Neural cell (in vitro differentiated cells): ENCODE results near the gene TAB3. TPM values are rescaled to one million over a fixed set of nuclear protein-coding genes. Genes with fewer than 3 reads are reported as not detected.

Experiments used
- H2AFZ ChIP-seq: fragments of 200-600, 300-800 bp; sonication (generic), shearing (Covaris generic); 2 replicates; pipeline ENCODE4 v1.6.0; 2014; ENCODE audit warnings: low read depth, mild to moderate bottlenecking, antibody characterized with exemption, low read length, moderate library complexity
- H3F3A ChIP-seq: fragments of 200-600 bp; shearing (Covaris generic); 2 replicates; pipeline ENCODE4 v1.6.1; 2016; ENCODE audit warnings: mild to moderate bottlenecking, moderate library complexity, mixed read lengths, antibody characterized with exemption, low read length; ENCODE audit not compliant: insufficient read depth, poor library complexity, severe bottlenecking
- H3K27ac ChIP-seq: fragments of 200-600, 300-800 bp; sonication (generic), shearing (Covaris generic); 2 replicates; pipeline ENCODE4 v1.5.1; 2014; ENCODE audit warnings: mild to moderate bottlenecking, low read length, moderate library complexity
- H3K27me3 ChIP-seq: fragments of 300-800, 200-600 bp; sonication (generic), shearing (Covaris generic); 2 replicates; pipeline ENCODE4 v1.6.0; 2014; ENCODE audit warnings: mild to moderate bottlenecking, low read depth, low read length, moderate library complexity; ENCODE audit not compliant: insufficient read depth
- H3K36me3 ChIP-seq: fragments of 300-800, 200-600 bp; sonication (generic), shearing (Covaris generic); 2 replicates; pipeline ENCODE4 v1.5.1; 2014; ENCODE audit warnings: mild to moderate bottlenecking, antibody characterized with exemption, low read length, moderate library complexity; ENCODE audit not compliant: insufficient read depth
- H3K4me2 ChIP-seq: fragments of 300-800, 200-600 bp; sonication (generic), shearing (Covaris generic); 2 replicates; pipeline ENCODE4 v1.6.0; 2014; ENCODE audit warnings: mild to moderate bottlenecking, low read length
- H3K4me3 ChIP-seq: fragments of 300-800, 200-600 bp; sonication (generic), shearing (Covaris generic); 2 replicates; pipeline ENCODE4 v1.5.1; 2014; ENCODE audit warnings: mild to moderate bottlenecking, low read length, moderate library complexity
- H3K79me2 ChIP-seq: fragments of 200-600 bp; shearing (Covaris generic); replicated peaks from 2 replicates; pipeline ENCODE4 v1.6.0; 2014; ENCODE audit warnings: mild to moderate bottlenecking, low read length, moderate library complexity; ENCODE audit not compliant: insufficient read depth
- H3K9ac ChIP-seq: fragments of 300-800, 200-600 bp; sonication (generic), shearing (Covaris generic); 2 replicates; pipeline ENCODE4 v1.6.1; 2016; ENCODE audit warnings: mild to moderate bottlenecking, low read length, mixed read lengths
- H3K9me2 ChIP-seq: fragments of 200-600 bp; shearing (Covaris generic); 2 replicates; pipeline ENCODE4 v1.6.1; 2016; ENCODE audit warnings: mild to moderate bottlenecking, low read length, mixed read lengths; ENCODE audit not compliant: insufficient read depth
- H3K9me3 ChIP-seq: fragments of 200-600, 300-800 bp; sonication (generic), shearing (Covaris generic); 2 replicates; pipeline ENCODE4 v1.6.1; 2016; ENCODE audit warnings: mild to moderate bottlenecking, mixed run types, low read length, moderate library complexity, mixed read lengths
- H4K20me1 ChIP-seq: fragments of 200-600 bp; shearing (Covaris generic); 2 replicates; pipeline ENCODE4 v1.6.1; 2016; ENCODE audit warnings: mild to moderate bottlenecking, mixed run types; ENCODE audit not compliant: insufficient read depth
- EP300 ChIP-seq: fragments of 450-650 bp; conservative IDR thresholded peaks from 2 replicates; pipeline ENCODE4 v1.6.1; 2014; ENCODE audit warnings: antibody characterized with exemption, mild to moderate bottlenecking, moderate library complexity; ENCODE audit not compliant: poor library complexity, severe bottlenecking
- EZH2 ChIP-seq: fragments of 200-600, 300-800 bp; shearing (Covaris generic), sonication (generic); IDR thresholded peaks from 2 replicates; pipeline ENCODE4 v1.6.1; 2014; ENCODE audit warnings: antibody characterized with exemption, low read length, borderline replicate concordance, mild to moderate bottlenecking; ENCODE audit not compliant: insufficient read depth, poor library complexity, severe bottlenecking
- MXI1 ChIP-seq: fragments of 450-650 bp; conservative IDR thresholded peaks from 2 replicates; pipeline ENCODE4 v1.6.1; 2014; ENCODE audit warnings: antibody characterized with exemption, mild to moderate bottlenecking; ENCODE audit not compliant: poor library complexity, severe bottlenecking
- POLR2AphosphoS5 ChIP-seq: IDR thresholded peaks from 2 replicates; pipeline ENCODE4 v1.6.1; 2012
- RAD21 ChIP-seq: fragments of 450-650 bp; conservative IDR thresholded peaks from 2 replicates; pipeline ENCODE4 v1.6.1; 2014; ENCODE audit warnings: antibody characterized with exemption, mild to moderate bottlenecking, moderate library complexity
- SMC3 ChIP-seq: fragments of 450-650 bp; conservative IDR thresholded peaks from 2 replicates; pipeline ENCODE4 v1.6.1; 2014; ENCODE audit warnings: antibody characterized with exemption, mild to moderate bottlenecking, moderate library complexity; ENCODE audit not compliant: poor library complexity
- TAF1 ChIP-seq: IDR thresholded peaks from 2 replicates; pipeline ENCODE4 v1.6.1; 2012; ENCODE audit warnings: low read depth
- polyA plus RNA-seq: library from polyadenylated mRNA; depleted of rRNA; stranded (reverse); fragments of >200 nt; gene quantifications from 2 replicates; pipeline ENCODE4 v1.2.3, GENCODE V29; 2014
- TF ChIP-seq, protein P1 (sequence below): fragments of 450-650 bp; IDR thresholded peaks from 2 replicates; pipeline ENCODE4 v1.5.1; 2014; ENCODE audit warnings: antibody characterized with exemption, mild to moderate bottlenecking, moderate library complexity; ENCODE audit not compliant: poor library complexity, severe bottlenecking
- TF ChIP-seq, protein P2 (sequence below): IDR thresholded peaks from 2 replicates; pipeline ENCODE4 v1.6.1; 2012; ENCODE audit warnings: borderline replicate concordance

TAB3 gene
- polyA plus RNA-seq, 1 donor from 2014 or later: 28.7 TPM

DNA sequence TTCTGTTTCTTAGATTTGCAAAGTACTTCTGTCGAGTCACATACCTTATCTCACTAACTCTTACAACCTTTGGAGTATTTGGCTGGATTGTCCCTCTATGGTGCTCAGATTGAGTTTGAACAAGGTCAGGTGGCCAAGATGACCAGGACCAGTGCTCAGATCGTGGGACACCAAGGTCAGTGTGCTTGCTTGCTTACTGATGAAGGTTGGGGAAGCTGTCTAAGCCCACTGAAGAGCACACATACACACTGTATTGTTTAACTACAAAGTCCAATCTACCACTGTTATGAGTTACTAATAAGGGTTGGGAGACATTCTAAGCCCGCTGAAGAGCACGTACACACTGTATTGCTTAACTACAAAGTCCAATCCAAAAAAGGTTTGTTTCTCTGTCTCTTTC, 53.7 kb downstream of the TAB3 start:
- Histone ChIP-seq H3K4me3 (no peak overlapping the region), H3K9ac (no peak overlapping the region), H3K79me2 (no peaks in the 10 kb centered on the region), H3K4me2 (no peak overlapping the region), H2AFZ (no peak overlapping the region), H3K9me2 (no peaks in the 10 kb centered on the region), H3K27me3 (no peaks in the 10 kb centered on the region), H3K9me3 (no peaks in the 10 kb centered on the region), H3K36me3 (no peaks in the 10 kb centered on the region), H3F3A (no peaks in the 10 kb centered on the region), H4K20me1 (no peaks in the 10 kb centered on the region), H3K27ac (no peak overlapping the region)
- no peak for TF ChIP-seq MXI1
- no peak for TF ChIP-seq POLR2AphosphoS5
- TF ChIP-seq TAF1: no peak
- TF ChIP-seq, protein P1, sequence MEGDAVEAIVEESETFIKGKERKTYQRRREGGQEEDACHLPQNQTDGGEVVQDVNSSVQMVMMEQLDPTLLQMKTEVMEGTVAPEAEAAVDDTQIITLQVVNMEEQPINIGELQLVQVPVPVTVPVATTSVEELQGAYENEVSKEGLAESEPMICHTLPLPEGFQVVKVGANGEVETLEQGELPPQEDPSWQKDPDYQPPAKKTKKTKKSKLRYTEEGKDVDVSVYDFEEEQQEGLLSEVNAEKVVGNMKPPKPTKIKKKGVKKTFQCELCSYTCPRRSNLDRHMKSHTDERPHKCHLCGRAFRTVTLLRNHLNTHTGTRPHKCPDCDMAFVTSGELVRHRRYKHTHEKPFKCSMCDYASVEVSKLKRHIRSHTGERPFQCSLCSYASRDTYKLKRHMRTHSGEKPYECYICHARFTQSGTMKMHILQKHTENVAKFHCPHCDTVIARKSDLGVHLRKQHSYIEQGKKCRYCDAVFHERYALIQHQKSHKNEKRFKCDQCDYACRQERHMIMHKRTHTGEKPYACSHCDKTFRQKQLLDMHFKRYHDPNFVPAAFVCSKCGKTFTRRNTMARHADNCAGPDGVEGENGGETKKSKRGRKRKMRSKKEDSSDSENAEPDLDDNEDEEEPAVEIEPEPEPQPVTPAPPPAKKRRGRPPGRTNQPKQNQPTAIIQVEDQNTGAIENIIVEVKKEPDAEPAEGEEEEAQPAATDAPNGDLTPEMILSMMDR: no peak
- TF ChIP-seq SMC3: no peak
- TF ChIP-seq, protein P2, sequence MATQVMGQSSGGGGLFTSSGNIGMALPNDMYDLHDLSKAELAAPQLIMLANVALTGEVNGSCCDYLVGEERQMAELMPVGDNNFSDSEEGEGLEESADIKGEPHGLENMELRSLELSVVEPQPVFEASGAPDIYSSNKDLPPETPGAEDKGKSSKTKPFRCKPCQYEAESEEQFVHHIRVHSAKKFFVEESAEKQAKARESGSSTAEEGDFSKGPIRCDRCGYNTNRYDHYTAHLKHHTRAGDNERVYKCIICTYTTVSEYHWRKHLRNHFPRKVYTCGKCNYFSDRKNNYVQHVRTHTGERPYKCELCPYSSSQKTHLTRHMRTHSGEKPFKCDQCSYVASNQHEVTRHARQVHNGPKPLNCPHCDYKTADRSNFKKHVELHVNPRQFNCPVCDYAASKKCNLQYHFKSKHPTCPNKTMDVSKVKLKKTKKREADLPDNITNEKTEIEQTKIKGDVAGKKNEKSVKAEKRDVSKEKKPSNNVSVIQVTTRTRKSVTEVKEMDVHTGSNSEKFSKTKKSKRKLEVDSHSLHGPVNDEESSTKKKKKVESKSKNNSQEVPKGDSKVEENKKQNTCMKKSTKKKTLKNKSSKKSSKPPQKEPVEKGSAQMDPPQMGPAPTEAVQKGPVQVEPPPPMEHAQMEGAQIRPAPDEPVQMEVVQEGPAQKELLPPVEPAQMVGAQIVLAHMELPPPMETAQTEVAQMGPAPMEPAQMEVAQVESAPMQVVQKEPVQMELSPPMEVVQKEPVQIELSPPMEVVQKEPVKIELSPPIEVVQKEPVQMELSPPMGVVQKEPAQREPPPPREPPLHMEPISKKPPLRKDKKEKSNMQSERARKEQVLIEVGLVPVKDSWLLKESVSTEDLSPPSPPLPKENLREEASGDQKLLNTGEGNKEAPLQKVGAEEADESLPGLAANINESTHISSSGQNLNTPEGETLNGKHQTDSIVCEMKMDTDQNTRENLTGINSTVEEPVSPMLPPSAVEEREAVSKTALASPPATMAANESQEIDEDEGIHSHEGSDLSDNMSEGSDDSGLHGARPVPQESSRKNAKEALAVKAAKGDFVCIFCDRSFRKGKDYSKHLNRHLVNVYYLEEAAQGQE: no peak
- no peak for TF ChIP-seq RAD21
- no peak for TF ChIP-seq EZH2
- TF ChIP-seq EP300: no peak

DNA sequence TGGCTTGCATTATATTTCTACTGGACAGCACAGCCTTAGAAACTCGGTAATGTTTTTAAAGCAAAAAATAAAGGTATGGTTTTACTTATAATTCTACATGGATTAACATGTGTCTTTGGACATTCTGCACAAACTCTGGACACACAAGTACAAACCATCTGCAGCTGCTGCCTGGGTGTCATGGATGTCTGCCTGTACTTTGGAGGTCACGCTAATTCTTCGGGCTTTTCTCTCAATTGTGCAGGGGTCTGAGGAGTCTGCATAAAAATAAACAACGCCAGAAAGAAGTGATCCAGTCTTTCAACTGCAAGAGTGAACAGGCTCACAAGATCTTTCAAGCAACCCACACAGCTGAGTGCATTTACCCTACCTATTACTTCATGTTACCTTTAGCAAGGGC, 55.2 kb downstream of the TAB3 start:
- H3K9ac ChIP-seq: no peak overlapping the region
- no peaks in the 10 kb centered on the region for H3F3A ChIP-seq
- no peaks in the 10 kb centered on the region for H3K79me2 ChIP-seq
- H3K9me2 ChIP-seq: no peaks in the 10 kb centered on the region
- H2AFZ ChIP-seq: no peak overlapping the region
- TF ChIP-seq, protein P1: no peak
- TF ChIP-seq POLR2AphosphoS5: no peak
- TF ChIP-seq RAD21: no peak
- no peak for TF ChIP-seq SMC3
- no peaks in the 10 kb centered on the region for H3K9me3 ChIP-seq
- no peaks in the 10 kb centered on the region for H3K36me3 ChIP-seq
- no peak overlapping the region for H3K4me2 ChIP-seq
- H3K27ac ChIP-seq: no peak overlapping the region
- no peaks in the 10 kb centered on the region for H3K27me3 ChIP-seq
- H4K20me1 ChIP-seq: no peaks in the 10 kb centered on the region
- H3K4me3 ChIP-seq: no peak overlapping the region
